Heart left ventricle (tissue), 16 donors: ENCODE results near the gene MNAT1. TPM values are rescaled to one million over a fixed set of nuclear protein-coding genes. Genes with fewer than 3 reads are reported as not detected.

Source experiments
- ATAC-seq, 4 donors: fragments of 200-7000 bp; cut with Tn5 transposase; one replicate each; pipeline ENCODE4 v1.9.1; 2020 to 2022; ENCODE audit warnings: moderate library complexity in 4 of 4, mild to moderate bottlenecking in 3 of 4, moderate number of reproducible peaks in 1 of 4
- DNase-seq, 5 donors: peaks; one replicate each; pipeline ENCODE4 v3.0.0-alpha.2; 2020
- H3K27ac ChIP-seq, 12 donors: fragments of 200-600 bp; sonication (generic) in 4 of 12; one replicate each; pipeline versions ENCODE4 v1.5.0 to v1.8.0; 2016 to 2022; ENCODE audit warnings: mild to moderate bottlenecking in 2 of 12
- H3K27me3 ChIP-seq, 9 donors: fragments of 200-600 bp; sonication (generic) in 2 of 9; one replicate each; pipeline versions ENCODE4 v1.5.1 to v1.8.0; 2016 to 2022; ENCODE audit warnings: mild to moderate bottlenecking in 3 of 9
- H3K36me3 ChIP-seq, 9 donors: fragments of 200-600 bp; sonication (generic) in 2 of 9; one replicate each; pipeline versions ENCODE4 v1.5.0 to v1.8.0; 2018 to 2022; ENCODE audit warnings: mild to moderate bottlenecking in 2 of 9
- H3K4me1 ChIP-seq, 12 donors: fragments of 200-600 bp; sonication (generic) in 4 of 12; one replicate each; pipeline versions ENCODE4 v1.5.0 to v1.8.0; 2016 to 2022; ENCODE audit warnings: mild to moderate bottlenecking in 3 of 12
- H3K4me3 ChIP-seq, 12 donors: fragments of 200-600 bp; sonication (generic) in 4 of 12; one replicate each; pipeline versions ENCODE4 v1.5.0 to v1.8.0; 2017 to 2022; ENCODE audit warnings: mild to moderate bottlenecking in 9 of 12, moderate library complexity in 4 of 12
- H3K9me3 ChIP-seq, 12 donors: fragments of 200-600 bp; sonication (generic) in 4 of 12; one replicate each; pipeline versions ENCODE4 v1.5.0 to v1.8.0; 2016 to 2022; ENCODE audit warnings: mild to moderate bottlenecking in 1 of 12
- CTCF ChIP-seq, 12 donors: fragments of 200-600 bp; sonication (generic) in 4 of 12; IDR thresholded peaks; one replicate each; pipeline versions ENCODE4 v1.5.0 to v1.8.0; 2018 to 2022; ENCODE audit warnings: antibody characterized with exemption in 12 of 12, mild to moderate bottlenecking in 5 of 12
- POLR2A ChIP-seq, 2 donors: fragments of 450-650 bp; IDR thresholded peaks; one replicate each; pipeline ENCODE4 v1.6.1; 2017; ENCODE audit warnings: antibody characterized with exemption in 2 of 2, mild to moderate bottlenecking in 2 of 2, moderate library complexity in 2 of 2
- WGBS, 4 donors: extraction: QIAGEN DNeasy Blood & Tissue Kit in 2 of 4; methylation state at CpG; one replicate each; pipeline versions ENCODE4 v1.1.5 to v1.1.7; 2013 to 2018; 5-methylcytosine and 5-hydroxymethylcytosine counted together
- intact Hi-C, 10 donors: fragments of 100-400 bp; cut with DNase I; formaldehyde crosslinking; loops; one replicate each; pipeline versions ENCODE4 v1.11.1 to v1.14.2; 2022
- polyA plus RNA-seq, 2 donors: library from polyadenylated mRNA; stranded (reverse); fragments of 200-250 nt; gene quantifications; one replicate each; pipeline ENCODE4 v1.2.3, GENCODE V29; 2013
- total RNA-seq, 9 donors: library from RNA; depleted of rRNA in 2 of 9; stranded (reverse); fragments of >200 nt in 2 of 9; fragmentation: NEBNext Ultra II Directional in 3 of 9; extraction: Animal tissue kit (Norgen Biotek cat#: 25700) in 3 of 9; gene quantifications; one replicate each; pipeline versions ENCODE4 v1.1.0 to v1.2.4, GENCODE V29; 2016 to 2023
- donor health status: ischemic (EF 13 %, LVEDD 7.1; RV severe dilation, severe dysfunction).
- donor health status: healthy with polysubstance abuse.
- donor health status: DM: no; HTN: yes; CAD: no.
- donor health status: DM: no; HTN: no; CAD: no.
- donor health status: ischemic (EF 25% LVEDD 6.9; RV normal size, moderate dysfunction).
- donor health status: ischemic (EF 25% LVEDD 5.7; RV mildly dilated, moderate dysfunction).
- donor health status: healthy.
- donor health status: DM: yes; HTN: yes; CAD: no.
- donor health status: ischemic (EF 35%, LVEDD 5.7; RV mildly dilated, moderate dysfunction).
- donor health status: nonischemic (EF 11% LVEDD 7.7; RV severe dilation, severe dysfunction).
- donor health status: DM: yes; HTN: yes; CAD: no.
- donor health status: PGD.
- donor health status: ischemic (EF 29% LVEDD 5.4; RV normal size, mild dysfunction).
- donor health status: nonischemic (EF 23%, LVEDD 6.1; RV moderate dilation, normal function).

The MNAT1 gene
- total and polyA plus RNA-seq, 11 donors: 18.9 to 32.6 (median 27.0) TPM

- H3K27ac ChIP-seq: no peak overlapping the region
- no peaks in the 10 kb centered on the region for H3K9me3 ChIP-seq
- ATAC-seq (no peak), DNase-seq (no peak)
- intact Hi-C loops: no loop called here
- H3K4me3 ChIP-seq: no peak overlapping the region
- H3K36me3 ChIP-seq: peaks cover 0 to 48% (median 24%) of the 10 kb centered on the region in 9 donors
- H3K4me1 ChIP-seq: peaks cover 0 to 20% (median under 1%) of the 10 kb centered on the region in 12 donors
- no peaks in the 10 kb centered on the region for H3K27me3 ChIP-seq
- TF ChIP-seq POLR2A (IDR thresholded peaks at IDR 0.05) (no peak), CTCF (IDR thresholded peaks at IDR 0.05) (no peak)
- 68 to 74% (median 70%) methylated on average over 6 of the region's 6 CpGs for WGBS, 4 donors
Measured at GRCh38 chr14:60974090-60974651, 239.6 kb downstream of the MNAT1 start.

- intact Hi-C loops: no loop called here
- 43 to 54% (median 45%) methylated on average over 2 of the region's 2 CpGs for WGBS, 4 donors
- H3K36me3 ChIP-seq: peaks cover 0 to 50% (median 24%) of the 10 kb centered on the region in 9 donors
Measured at GRCh38 chr14:60975551-60975950, 241.0 kb downstream of the MNAT1 start.

GRCh38 chr14:60977847-60978246, 243.3 kb downstream of the MNAT1 start:
- DNase-seq (no peak), ATAC-seq (no peak)
- TF ChIP-seq POLR2A (IDR thresholded peaks at IDR 0.05): no peak
- no peak for TF ChIP-seq CTCF (IDR thresholded peaks at IDR 0.05)
- WGBS, 4 donors: 56 to 59% (median 57%) methylated on average over 2 of the region's 2 CpGs
- Histone ChIP-seq H3K4me1 (peaks cover 0 to 46% (median 23%) of the 10 kb centered on the region in 12 donors), H3K27ac (no peak overlapping the region), H3K27me3 (no peaks in the 10 kb centered on the region), H3K36me3 (peaks cover 0 to 50% (median 24%) of the 10 kb centered on the region in 9 donors), H3K4me3 (no peak overlapping the region), H3K9me3 (no peaks in the 10 kb centered on the region)
- intact Hi-C loops: no loop called here

More at GRCh38 chr14:60975551-60975950, 241.0 kb downstream of the MNAT1 start:
- TF ChIP-seq CTCF (IDR thresholded peaks at IDR 0.05): no peak
- TF ChIP-seq POLR2A (IDR thresholded peaks at IDR 0.05): no peak
- no peak overlapping the region for H3K4me3 ChIP-seq
- peaks cover 0 to 33% (median 10%) of the 10 kb centered on the region in 12 donors for H3K4me1 ChIP-seq
- ATAC-seq (no peak), DNase-seq (no peak)
- H3K27ac ChIP-seq: no peak overlapping the region
- H3K27me3 ChIP-seq: no peaks in the 10 kb centered on the region
- no peaks in the 10 kb centered on the region for H3K9me3 ChIP-seq

GRCh38 chr14:60980811-60981632, 246.5 kb downstream of the MNAT1 start, which contains the start of the genes SLC38A6 and TRMT5:
Gene SLC38A6, plus strand, starts transcription at chr14:60981245. Its CDS starts 33 bp downstream, at chr14:60981278.
Gene TRMT5, minus strand, starts transcription at chr14:60981079. Its CDS starts 106 bp downstream, at chr14:60980973.
- TF ChIP-seq CTCF (IDR thresholded peaks at IDR 0.05) (peak in 1 of 12 donors; percentile 12), POLR2A (IDR thresholded peaks at IDR 0.05) (peak in 1 of 2 donors; percentile 67)
- peak within 1 kb of the TSS; percentile 33 to 92 (median 84) for H3K27ac ChIP-seq
- peaks cover 0 to 74% (median 24%) of the 10 kb centered on the region in 12 donors for H3K4me1 ChIP-seq
- H3K27me3 ChIP-seq: no peaks in the 10 kb centered on the region
- H3K4me3 ChIP-seq: peak within 1 kb of the TSS; percentile 56 to 94 (median 76)
- DNase-seq (peak; percentile 93 to 96 (median 95)), ATAC-seq (peak; percentile 90 to 99 (median 98))
- WGBS, 4 donors: 0 to 1% (median 0%) methylated on average over 53 to 59 of the region's 59 CpGs
- H3K36me3 ChIP-seq: peaks cover 0 to 34% (median 16%) of the 10 kb centered on the region in 9 donors
- intact Hi-C loops: loop anchor here in 4 of 10 donors (5.0 to 10.0 kb wide), 6 partner anchors 34 to 324 kb away; partner anchors contain the start of gene MNAT1 (in 2 of the 4)
- no peaks in the 10 kb centered on the region for H3K9me3 ChIP-seq
